Measurements from ENCODE around the gene GCN1. TPM values are rescaled to one million over a fixed set of nuclear protein-coding genes. Genes with fewer than 3 reads are reported as not detected.
"Not testable (repeated sequence)": the region's sequence is repeated elsewhere in the genome, so short reads cannot be mapped to it uniquely, and the experiment has no call there.

The GCN1 gene
- total RNA-seq, 1 experiment from 2014 or later, result 254 TPM

DNA sequence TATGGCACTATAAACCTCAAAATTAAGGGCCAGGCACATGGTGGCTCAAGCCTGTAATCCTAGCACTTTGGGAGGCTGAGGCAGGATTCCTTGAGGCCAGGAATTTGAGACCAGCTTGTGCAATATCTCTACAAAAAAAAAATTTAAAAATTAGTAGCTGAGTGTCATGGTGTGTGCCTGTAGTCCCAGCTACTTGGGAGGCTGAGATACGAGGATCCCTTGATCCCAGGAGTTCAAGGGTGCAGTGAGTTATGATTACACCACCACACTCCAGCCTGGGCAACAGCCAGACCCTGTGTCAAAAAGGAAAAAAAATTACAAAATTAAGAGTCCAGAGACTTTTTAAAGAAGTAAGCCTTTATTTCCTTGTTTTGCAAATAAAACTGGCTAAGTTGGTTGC, 1.8 kb upstream of the GCN1 start:
- TF ChIP-seq EZH2 (IDR thresholded peaks at IDR 0.05; ENCODE audit: low read length, unreplicated experiment), result no peak
- DNase-seq (no peak), ATAC-seq (no peak)
- peak overlapping the region; percentile 76 for H3K4me3 ChIP-seq (ENCODE audit: low read length)
- no peaks in the 10 kb centered on the region for H3K9me2 ChIP-seq (replicated peaks; ENCODE audit: low read length)
- CTCF ChIA-PET, result no interaction called here
- H3K27me3 ChIP-seq (ENCODE audit: low read length), result no peaks in the 10 kb centered on the region
- peaks cover 61% of the 10 kb centered on the region for H3K4me1 ChIP-seq (ENCODE audit: insufficient read depth, low read length)
- peaks cover 60% of the 10 kb centered on the region for H4K20me1 ChIP-seq (ENCODE audit: low read length)
- peaks cover 82% of the 10 kb centered on the region for H3K79me2 ChIP-seq (ENCODE audit: low read length)
- intact Hi-C loops (cut with micrococcal nuclease), result no loop called here
- H3K9ac ChIP-seq (ENCODE audit: low read length), result peak overlapping the region; percentile 3; the same call in 1 of the 2 replicates
- H3K36me3 ChIP-seq (ENCODE audit: low read depth, low read length), result peaks cover 54% of the 10 kb centered on the region
- H3K27ac ChIP-seq (ENCODE audit: low read length), result peak overlapping the region; percentile 98
- POLR2A ChIA-PET (ENCODE audit: unreplicated experiment), result interaction anchor here (0.7 to 1.1 kb wide), 2 partner anchors 66 to 95 kb away, joined by 3 to 12 read pairs; partner anchors contain the start of gene RNU4-2
- H3K9me3 ChIP-seq (ENCODE audit: low read length), result no peaks in the 10 kb centered on the region
- H2AFZ ChIP-seq (ENCODE audit: low read length), result no peak overlapping the region
- H3F3A ChIP-seq (ENCODE audit: low read length, unreplicated experiment), result peaks cover 49% of the 10 kb centered on the region
- no TSS peak for BruUV-seq (replicated peaks)
- peak overlapping the region; percentile 94 for H3K4me2 ChIP-seq (ENCODE audit: low read length)

GRCh38 chr12:120194226-120194533, 335 bp downstream of the GCN1 start:
- peaks cover 84% of the 10 kb centered on the region for H3K79me2 ChIP-seq (ENCODE audit: low read length)
- H3K4me2 ChIP-seq (ENCODE audit: low read length), result peak overlapping the region; percentile 94
- peak overlapping the region; percentile 98 for H3K9ac ChIP-seq (ENCODE audit: low read length)
- no peaks in the 10 kb centered on the region for H3K9me2 ChIP-seq (replicated peaks; ENCODE audit: low read length)
- ATAC-seq (no peak; the same call in 1 of the 2 replicates), DNase-seq (no peak)
- peak overlapping the region; percentile 46; the same call in 1 of the 2 replicates for H2AFZ ChIP-seq (ENCODE audit: low read length)
- H3K36me3 ChIP-seq (ENCODE audit: low read depth, low read length), result peaks cover 56% of the 10 kb centered on the region
- H3K27ac ChIP-seq (ENCODE audit: low read length), result peak overlapping the region; percentile 98
- peaks cover 57% of the 10 kb centered on the region for H4K20me1 ChIP-seq (ENCODE audit: low read length)
- H3K9me3 ChIP-seq (ENCODE audit: low read length), result no peaks in the 10 kb centered on the region
- BruUV-seq (replicated peaks), result no TSS peak
- CTCF ChIA-PET, result no interaction called here
- H3K4me1 ChIP-seq (ENCODE audit: insufficient read depth, low read length), result peaks cover 58% of the 10 kb centered on the region
- intact Hi-C loops (cut with micrococcal nuclease), result no loop called here
- H3K27me3 ChIP-seq (ENCODE audit: low read length), result no peaks in the 10 kb centered on the region
- peaks cover 35% of the 10 kb centered on the region for H3F3A ChIP-seq (ENCODE audit: low read length, unreplicated experiment)
- POLR2A ChIA-PET (ENCODE audit: unreplicated experiment), result no interaction called here
- TF ChIP-seq EZH2 (IDR thresholded peaks at IDR 0.05; ENCODE audit: low read length, unreplicated experiment), result no peak
- TF ChIP-seq CTCF (conservative IDR thresholded peaks at IDR 0.05; ENCODE audit: low read depth, low read length), result no peak
- TF ChIP-seq EZH2phosphoT487 (IDR thresholded peaks at IDR 0.05; ENCODE audit: borderline replicate concordance, low read length), result no peak
- H3K4me3 ChIP-seq (ENCODE audit: low read length), result peak overlapping the region; percentile 76

DNA sequence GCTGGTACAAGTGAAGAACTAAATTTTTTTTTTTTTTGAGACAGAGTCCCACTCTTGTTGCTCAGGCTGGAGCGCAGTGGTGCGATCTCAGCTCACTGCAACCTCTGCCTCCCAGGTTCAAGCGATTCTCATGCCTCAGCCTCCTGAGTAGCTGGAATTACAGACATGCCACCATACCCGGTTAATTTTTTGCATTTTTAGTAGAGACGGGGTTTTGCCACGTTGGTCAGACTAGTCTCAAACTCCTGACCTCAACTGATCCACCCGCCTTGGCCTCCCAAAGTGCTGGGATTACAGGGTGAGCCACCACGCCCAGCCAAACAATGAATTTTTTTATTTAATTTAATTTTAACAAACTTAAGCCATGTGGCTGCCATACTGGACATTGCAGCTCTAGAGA, 1.2 kb downstream of the GCN1 start:
- H3K9me3 ChIP-seq (ENCODE audit: low read length); intact Hi-C loops (cut with micrococcal nuclease); ATAC-seq; H3K27me3 ChIP-seq (ENCODE audit: low read length); H2AFZ ChIP-seq (ENCODE audit: low read length); H3K9me2 ChIP-seq (replicated peaks; ENCODE audit: low read length); DNase-seq; H3K27ac ChIP-seq (ENCODE audit: low read length); BruUV-seq (replicated peaks); POLR2A ChIA-PET (ENCODE audit: unreplicated experiment): not testable (repeated sequence)
- Histone ChIP-seq H3K79me2 (ENCODE audit: low read length) (peaks cover 82% of the 10 kb centered on the region), H3K36me3 (ENCODE audit: low read depth, low read length) (peaks cover 54% of the 10 kb centered on the region), H3K4me3 (ENCODE audit: low read length) (peak overlapping the region; percentile 76), H3K4me1 (ENCODE audit: insufficient read depth, low read length) (peaks cover 50% of the 10 kb centered on the region), H3F3A (ENCODE audit: low read length, unreplicated experiment) (peaks cover 31% of the 10 kb centered on the region), H3K4me2 (ENCODE audit: low read length) (peak overlapping the region; percentile 94), H3K9ac (ENCODE audit: low read length) (peak overlapping the region; percentile 98), H4K20me1 (ENCODE audit: low read length) (peaks cover 48% of the 10 kb centered on the region)
- CTCF ChIA-PET, result interaction anchor here (0.7 kb wide), 1 partner anchor 11 kb away, joined by 4 read pairs; no protein-coding TSS in a partner anchor

GRCh38 chr12:120190985-120191480, 3.5 kb downstream of the GCN1 start:
- Histone ChIP-seq H2AFZ (ENCODE audit: low read length) (no peak overlapping the region), H3K36me3 (ENCODE audit: low read depth, low read length) (peaks cover 51% of the 10 kb centered on the region), H3K4me2 (ENCODE audit: low read length) (no peak overlapping the region), H4K20me1 (ENCODE audit: low read length) (peaks cover 41% of the 10 kb centered on the region), H3K27me3 (ENCODE audit: low read length) (no peaks in the 10 kb centered on the region), H3K9me3 (ENCODE audit: low read length) (no peaks in the 10 kb centered on the region), H3K79me2 (ENCODE audit: low read length) (peaks cover 84% of the 10 kb centered on the region), H3K9me2 (replicated peaks; ENCODE audit: low read length) (no peaks in the 10 kb centered on the region), H3K4me3 (ENCODE audit: low read length) (no peak overlapping the region), H3K4me1 (ENCODE audit: insufficient read depth, low read length) (peaks cover 27% of the 10 kb centered on the region), H3K27ac (ENCODE audit: low read length) (no peak overlapping the region), H3F3A (ENCODE audit: low read length, unreplicated experiment) (peaks cover 11% of the 10 kb centered on the region), H3K9ac (ENCODE audit: low read length) (no peak overlapping the region)
- TF ChIP-seq EZH2 (IDR thresholded peaks at IDR 0.05; ENCODE audit: low read length, unreplicated experiment) (no peak), CTCF (conservative IDR thresholded peaks at IDR 0.05; ENCODE audit: low read depth, low read length) (no peak), EZH2phosphoT487 (IDR thresholded peaks at IDR 0.05; ENCODE audit: borderline replicate concordance, low read length) (no peak)
- ChIA-PET POLR2A (ENCODE audit: unreplicated experiment) (interaction anchor here (0.9 kb wide), 1 partner anchor 10 kb away, joined by 5 read pairs; the partner anchor contains the start of gene RPLP0), CTCF (no interaction called here)
- no TSS peak for BruUV-seq (replicated peaks)
- ATAC-seq (no peak), DNase-seq (no peak)
- intact Hi-C loops (cut with micrococcal nuclease), result no loop called here

Data from PC-3 (cell line).